SK-N-MC (cell line): Measurements from ENCODE around the gene COG5.

Experiments used
- EZH2 ChIP-seq: fragments of 200-600 bp; sonication (generic); IDR thresholded peaks from one replicate; pipeline ENCODE4 v1.6.1; 2017; ENCODE audit warnings: antibody characterized with exemption
- POLR2AphosphoS5 ChIP-seq: IDR thresholded peaks from 2 replicates; pipeline ENCODE4 v1.6.1; 2012; ENCODE audit warnings: mild to moderate bottlenecking, low read depth, low read length, borderline replicate concordance

DNA sequence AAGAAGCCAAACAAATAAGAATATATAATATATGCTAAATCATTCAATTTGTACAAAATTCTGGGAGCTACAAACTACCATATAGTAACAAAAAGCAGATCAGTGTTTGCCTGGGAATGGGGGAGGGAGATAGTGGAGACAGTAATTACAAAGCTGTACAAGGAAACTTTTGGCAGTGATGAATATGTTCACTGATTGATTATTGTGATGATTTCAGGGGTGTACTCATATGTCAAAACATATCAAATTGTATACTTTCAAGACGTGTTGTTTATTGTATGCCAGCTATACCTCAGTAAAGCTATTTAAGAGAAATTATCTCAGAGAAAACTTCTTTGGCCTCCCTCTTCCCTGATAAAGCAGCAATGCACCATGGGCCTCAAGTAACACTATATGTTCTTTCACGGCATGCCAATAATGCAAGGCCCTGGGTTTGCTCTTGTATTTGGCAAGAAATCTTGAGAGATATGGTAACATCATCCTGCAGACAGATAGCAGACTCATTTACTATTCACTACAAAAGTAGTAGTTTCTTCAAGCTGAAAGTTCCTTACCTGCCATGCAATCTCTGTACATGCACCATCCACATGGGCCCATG is 261.4 kb downstream of the COG5 start:
- TF ChIP-seq POLR2AphosphoS5: no peak
- no peak for TF ChIP-seq EZH2
